GM13977 (cell line): ENCODE results near the gene ROR1.

ENCODE experiments used
- DNase-seq: peaks from one replicate; pipeline ENCODE4 v3.0.0; 2012; ENCODE audit warnings: low spot score
- in situ Hi-C: fragments of 300-500 bp; cut with MboI; formaldehyde crosslinking; loops from one replicate; pipeline ENCODE4 v1.12.0; 2022; ENCODE audit warnings: low sequenced_read_pairs, low pct_unique_long_range_greater_than_20kb, mixed read lengths, inconsistent platforms; ENCODE audit not compliant: unreplicated experiment
- TF ChIP-seq, protein P1 (sequence below): IDR thresholded peaks from 2 replicates; pipeline ENCODE4 v1.5.1; 2012; ENCODE audit warnings: mild to moderate bottlenecking, control low read depth; ENCODE audit not compliant: insufficient read depth; ENCODE audit errors: extremely low read depth, missing control alignments

ROR1 gene

DNA sequence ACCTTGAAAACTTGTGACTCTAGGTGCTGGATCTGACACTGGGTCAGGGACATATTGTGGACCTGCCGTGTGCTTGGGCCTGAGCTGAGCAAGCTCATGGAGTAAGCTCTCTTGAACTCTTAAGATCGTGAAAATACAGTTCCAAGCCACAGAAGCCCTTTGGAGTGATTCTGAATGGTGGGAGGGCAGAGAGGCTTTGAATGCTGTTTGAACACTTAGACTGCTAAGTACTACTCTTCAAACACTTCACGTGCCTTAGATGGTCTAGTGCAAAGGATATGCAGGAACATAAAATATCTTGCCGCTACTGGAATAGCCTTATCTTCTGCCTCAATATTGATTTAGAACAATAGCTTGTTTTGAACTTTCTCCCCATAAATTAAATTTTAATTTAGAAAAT, 21.6 kb downstream of the ROR1 start:
- TF ChIP-seq, protein P1, sequence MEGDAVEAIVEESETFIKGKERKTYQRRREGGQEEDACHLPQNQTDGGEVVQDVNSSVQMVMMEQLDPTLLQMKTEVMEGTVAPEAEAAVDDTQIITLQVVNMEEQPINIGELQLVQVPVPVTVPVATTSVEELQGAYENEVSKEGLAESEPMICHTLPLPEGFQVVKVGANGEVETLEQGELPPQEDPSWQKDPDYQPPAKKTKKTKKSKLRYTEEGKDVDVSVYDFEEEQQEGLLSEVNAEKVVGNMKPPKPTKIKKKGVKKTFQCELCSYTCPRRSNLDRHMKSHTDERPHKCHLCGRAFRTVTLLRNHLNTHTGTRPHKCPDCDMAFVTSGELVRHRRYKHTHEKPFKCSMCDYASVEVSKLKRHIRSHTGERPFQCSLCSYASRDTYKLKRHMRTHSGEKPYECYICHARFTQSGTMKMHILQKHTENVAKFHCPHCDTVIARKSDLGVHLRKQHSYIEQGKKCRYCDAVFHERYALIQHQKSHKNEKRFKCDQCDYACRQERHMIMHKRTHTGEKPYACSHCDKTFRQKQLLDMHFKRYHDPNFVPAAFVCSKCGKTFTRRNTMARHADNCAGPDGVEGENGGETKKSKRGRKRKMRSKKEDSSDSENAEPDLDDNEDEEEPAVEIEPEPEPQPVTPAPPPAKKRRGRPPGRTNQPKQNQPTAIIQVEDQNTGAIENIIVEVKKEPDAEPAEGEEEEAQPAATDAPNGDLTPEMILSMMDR: no peak
- DNase-seq: no peak
- in situ Hi-C loops: no loop called here

GRCh38 chr1:63797056-63797726, 23.4 kb downstream of the ROR1 start:
- no peak for DNase-seq
- TF ChIP-seq, protein P1: no peak
- in situ Hi-C loops: no loop called here

GRCh38 chr1:63798284-63798683, 24.5 kb downstream of the ROR1 start:
- no peak for DNase-seq
- TF ChIP-seq, protein P1: no peak
- in situ Hi-C loops: no loop called here

DNA sequence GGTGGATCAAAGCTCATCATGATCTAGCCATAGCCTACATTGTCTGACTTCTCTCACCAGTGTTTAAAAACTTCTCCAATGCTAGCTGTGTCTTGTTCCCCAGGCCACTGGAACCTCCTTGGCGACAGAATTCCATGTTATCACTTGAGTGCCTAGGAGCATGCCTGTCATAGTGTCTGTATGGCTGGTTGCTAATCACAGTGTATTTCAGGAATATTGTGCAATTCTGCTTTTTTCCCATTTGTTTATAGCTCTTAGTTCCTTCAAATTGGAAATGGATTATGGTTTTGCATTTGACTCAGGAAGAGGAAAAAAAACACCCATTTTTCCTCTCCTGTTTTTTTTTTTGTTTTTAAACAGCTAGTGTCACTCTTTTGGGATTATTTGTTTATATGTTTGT, 25.5 kb downstream of the ROR1 start:
- in situ Hi-C loops: no loop called here
- DNase-seq: no peak
- TF ChIP-seq, protein P1: no peak

- no peak for DNase-seq
- TF ChIP-seq, protein P1: no peak
- in situ Hi-C loops: no loop called here
Observed at GRCh38 chr1:63799820-63800219, 26.0 kb downstream of the ROR1 start.

DNA sequence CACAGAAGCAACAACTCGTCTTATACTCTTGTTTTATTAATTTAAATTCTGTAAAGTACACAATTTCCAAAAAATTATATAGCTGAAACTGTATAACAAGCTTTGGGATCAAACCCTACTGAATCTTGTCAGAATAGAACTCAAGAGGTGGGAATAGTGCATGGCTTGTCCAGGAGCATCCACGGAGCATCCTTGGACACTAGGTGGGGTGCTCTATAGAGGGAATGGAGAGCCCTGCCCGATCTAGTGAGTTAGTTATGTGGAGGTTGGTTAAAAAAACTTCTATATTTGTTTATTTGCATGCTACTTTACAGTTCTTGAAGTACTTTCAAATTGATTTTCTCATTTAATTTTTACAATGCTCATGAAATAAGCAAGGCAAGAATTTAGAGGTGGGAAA, 28.3 kb downstream of the ROR1 start:
- in situ Hi-C loops: no loop called here
- no peak for DNase-seq
- TF ChIP-seq, protein P1: no peak
